ENCODE results near the gene TSPAN16.

TSPAN16 gene

GRCh38 chr19:11295665-11296245 is at the start of gene TSPAN16:
Gene TSPAN16 (plus strand): TSS chr19:11296160. CDS start chr19:11296298, 138 bp downstream.
- DNase-seq = no peak

DNA sequence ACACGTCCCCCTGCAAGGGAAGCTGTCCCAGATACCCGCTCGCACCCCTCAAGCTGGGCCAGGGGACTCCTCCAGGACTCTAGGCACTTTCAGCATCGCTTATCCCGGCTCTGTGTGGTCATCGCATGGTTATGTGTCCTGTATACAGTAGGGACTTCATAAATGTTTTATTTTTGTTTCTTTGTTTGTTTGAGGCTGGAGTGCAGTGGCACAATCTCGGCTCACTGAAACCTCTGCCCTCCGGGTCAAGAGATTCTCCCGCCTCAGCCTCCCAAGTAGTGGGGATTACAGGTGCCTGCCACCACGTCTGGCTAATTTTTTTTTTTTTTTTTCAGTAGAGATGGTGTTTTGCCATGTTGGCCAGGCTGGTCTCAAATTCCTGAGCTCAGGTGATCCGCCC is 49.0 kb upstream of the TSPAN16 start:
- no peak for DNase-seq

DNA sequence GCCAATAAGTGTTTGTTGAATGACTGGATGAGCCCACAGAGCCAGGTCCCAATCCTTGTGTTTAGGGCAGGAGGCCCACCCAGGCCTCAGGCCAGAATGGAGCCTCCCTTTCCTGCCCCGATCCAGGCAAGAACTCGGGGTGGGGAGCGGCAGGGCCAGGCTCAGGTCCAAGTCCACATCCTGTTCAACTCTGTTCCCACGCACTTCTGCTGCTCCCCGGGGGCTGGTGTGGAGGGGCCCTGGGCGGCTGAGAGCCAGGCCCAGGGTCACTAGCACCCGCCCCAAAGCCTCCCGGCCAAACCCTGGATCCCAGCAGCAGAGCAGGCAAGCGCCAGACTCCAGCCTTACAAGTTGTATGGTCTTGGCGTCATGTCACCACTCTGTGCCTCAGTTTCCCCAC is 48.6 kb upstream of the TSPAN16 start:
- DNase-seq = no peak

- DNase-seq = no peak
Observed at GRCh38 chr19:11247934-11248333, 48.0 kb upstream of the TSPAN16 start.

GRCh38 chr19:11248852-11249251 is 47.1 kb upstream of the TSPAN16 start:
- no peak for DNase-seq

- DNase-seq = no peak
Observed at GRCh38 chr19:11251217-11251616, 44.7 kb upstream of the TSPAN16 start.

- DNase-seq = no peak
Observed at GRCh38 chr19:11251650-11252314, 44.2 kb upstream of the TSPAN16 start.

DNA sequence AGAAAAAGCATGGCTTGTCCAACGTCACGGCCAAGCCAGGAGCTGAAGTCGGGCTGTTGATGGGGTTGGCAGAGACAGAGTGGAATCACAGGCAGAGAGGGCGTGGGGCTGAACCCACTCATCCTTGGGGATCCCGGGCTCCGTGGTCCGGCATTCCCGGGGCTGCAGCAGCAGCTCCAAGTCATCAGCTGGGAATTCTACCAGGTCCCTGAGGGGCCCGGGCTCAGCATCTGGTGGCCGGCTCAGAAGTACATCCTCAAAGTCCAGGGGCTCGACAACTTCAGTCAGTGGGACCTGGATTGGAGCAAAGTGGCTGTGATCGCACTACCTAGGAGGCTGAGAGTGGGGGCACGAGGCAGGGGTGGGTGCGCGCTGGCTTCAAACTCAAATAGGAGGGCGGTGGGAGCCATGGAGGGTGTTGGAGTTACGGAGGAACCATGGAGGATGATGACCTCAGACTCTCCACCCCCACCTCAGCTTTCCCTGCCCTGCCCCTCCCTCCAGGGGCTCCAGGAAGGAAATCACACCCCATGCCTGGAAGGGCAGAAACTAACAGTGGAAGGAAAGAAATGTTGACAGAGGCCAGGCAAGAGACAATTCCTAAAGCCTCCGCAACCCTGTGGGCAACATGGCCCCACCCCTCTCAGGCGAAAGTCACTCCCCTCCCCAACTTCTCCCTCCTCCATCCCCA is 43.1 kb upstream of the TSPAN16 start:
- DNase-seq = no peak

GRCh38 chr19:11254666-11255065 is 41.3 kb upstream of the TSPAN16 start:
- DNase-seq = no peak

DNA sequence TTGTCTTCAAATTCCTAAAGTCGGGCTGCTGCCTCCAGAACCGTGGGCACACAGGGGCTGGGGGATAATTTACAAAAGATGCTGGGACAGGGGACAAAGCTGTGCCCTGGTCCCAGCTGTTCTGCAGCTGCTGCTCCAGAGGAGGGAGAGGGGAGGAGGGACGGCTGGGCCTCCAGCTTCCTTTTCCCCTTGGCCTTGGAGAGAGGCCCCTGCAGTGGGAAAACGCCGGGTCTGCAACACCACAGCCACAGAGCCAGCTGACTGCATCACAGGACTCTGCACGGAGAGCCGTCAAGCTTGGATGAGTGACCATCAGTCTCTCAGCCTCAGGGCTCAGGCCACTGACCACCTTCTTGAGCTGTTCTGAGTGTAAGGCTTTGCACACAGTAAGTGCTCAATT is 39.8 kb upstream of the TSPAN16 start:
- DNase-seq = no peak

GRCh38 chr19:11257846-11258380 is 38.0 kb upstream of the TSPAN16 start:
- no peak for DNase-seq

- DNase-seq = no peak
Observed at GRCh38 chr19:11260996-11261395, 35.0 kb upstream of the TSPAN16 start.

- DNase-seq = no peak
Observed at GRCh38 chr19:11261431-11261970, 34.5 kb upstream of the TSPAN16 start.

GRCh38 chr19:11261971-11262839 is 33.8 kb upstream of the TSPAN16 start, which contains the start of gene DOCK6:
Gene DOCK6 (minus strand): TSS chr19:11262524. CDS start chr19:11262440, 84 bp downstream.
- peak; percentile 19 for DNase-seq

GRCh38 chr19:11263726-11264125 is 32.2 kb upstream of the TSPAN16 start:
- DNase-seq = no peak

DNA sequence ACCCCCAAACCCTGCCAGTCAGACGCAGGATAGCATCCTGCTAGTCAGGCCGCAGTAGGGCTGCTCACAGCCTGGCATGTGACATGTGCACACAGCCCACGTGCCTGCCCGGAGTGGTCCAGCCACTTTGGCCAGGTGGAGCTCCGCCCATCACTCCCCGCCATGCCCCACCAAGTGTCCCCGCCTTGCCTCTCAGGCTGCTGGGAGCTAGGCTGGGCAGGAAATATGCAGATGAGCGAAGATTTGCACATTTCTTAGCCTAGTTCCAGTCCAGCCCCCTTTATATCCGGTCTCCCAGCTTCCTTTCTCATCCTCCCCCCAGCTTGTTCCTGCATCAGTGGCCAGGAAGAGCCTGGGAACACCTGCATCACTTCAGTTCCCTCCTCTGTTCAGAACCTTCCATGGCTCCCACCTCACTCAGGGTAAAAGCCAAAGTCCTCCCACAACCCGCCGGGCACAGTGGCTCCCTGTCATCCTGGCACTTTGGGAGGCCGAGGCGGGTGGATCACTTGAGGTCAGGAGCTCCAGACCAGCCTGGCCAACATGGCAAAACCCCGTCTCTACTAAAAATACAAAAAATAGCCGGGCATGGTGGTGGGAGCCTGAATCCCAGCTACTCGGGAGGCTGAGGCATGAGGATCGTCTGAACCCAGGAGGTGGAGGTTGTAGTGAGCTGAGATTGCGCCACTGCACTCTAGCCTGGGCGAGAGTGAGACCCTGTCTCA is 31.3 kb upstream of the TSPAN16 start:
- DNase-seq = no peak

- no peak for DNase-seq
Observed at GRCh38 chr19:11265177-11265784, 30.7 kb upstream of the TSPAN16 start.

- no peak for DNase-seq
Observed at GRCh38 chr19:11265785-11266236, 30.1 kb upstream of the TSPAN16 start.

- no peak for DNase-seq
Observed at GRCh38 chr19:11267316-11268085, 28.5 kb upstream of the TSPAN16 start.

- DNase-seq = no peak
Observed at GRCh38 chr19:11268783-11269267, 27.1 kb upstream of the TSPAN16 start.

All from CD4-positive, alpha-beta T cell treated with Interleukin-21 for 1 hour (primary cell).